ENCODE data around the gene ZRANB3.
"Not testable (repeated sequence)": the region's sequence is repeated elsewhere in the genome, so short reads cannot be mapped to it uniquely, and the experiment has no call there.

ZRANB3 gene

DNA sequence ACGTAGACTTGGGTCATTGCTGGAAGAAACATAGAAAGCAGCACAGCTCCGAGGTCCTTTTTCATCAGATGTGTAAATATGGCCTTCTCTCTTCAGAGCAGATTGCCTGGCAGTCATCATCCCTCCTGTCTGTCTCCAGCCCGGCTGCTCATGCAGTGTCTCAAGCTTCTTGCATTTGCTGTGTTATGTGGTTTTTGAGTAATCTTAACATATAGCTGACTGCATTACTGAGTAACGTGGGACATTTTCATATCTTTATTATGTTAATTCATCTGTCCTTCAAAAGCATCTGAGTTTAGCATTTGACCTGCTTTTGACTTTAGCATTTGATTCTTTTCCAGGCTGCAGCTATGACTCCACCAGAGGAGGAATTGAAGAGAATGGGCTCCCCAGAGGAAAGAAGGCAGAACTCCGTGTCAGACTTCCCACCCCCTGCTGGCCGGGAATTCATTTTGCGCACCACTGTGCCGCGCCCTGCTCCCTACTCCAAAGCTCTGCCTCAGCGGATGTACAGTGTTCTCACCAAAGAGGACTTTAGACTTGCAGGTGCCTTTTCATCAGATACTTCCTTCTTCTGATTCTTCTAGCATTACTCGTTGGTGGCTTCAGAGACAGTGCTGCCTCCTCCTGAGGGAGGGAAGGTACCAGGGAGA is 362.7 kb downstream of the ZRANB3 start:
- DNase-seq, result no peak

DNA sequence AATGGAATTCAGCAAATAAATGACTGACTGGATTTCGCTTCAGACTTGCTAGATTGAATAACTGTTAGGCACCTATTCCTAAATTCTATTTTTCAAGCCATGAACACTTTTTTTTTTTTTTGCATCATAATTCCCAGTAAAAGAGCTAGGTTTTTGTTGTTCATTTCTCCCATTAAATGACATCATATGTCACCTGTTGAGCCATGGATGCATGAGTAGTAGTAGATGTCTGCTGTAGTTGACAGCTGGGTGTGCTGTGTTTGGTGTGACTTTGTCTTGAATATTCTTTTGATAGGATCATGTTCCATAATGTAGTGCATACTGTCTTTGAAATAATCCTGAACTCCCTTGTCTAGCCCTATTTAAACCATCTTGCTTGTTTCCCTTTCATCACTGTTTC is 363.7 kb downstream of the ZRANB3 start:
- no peak for DNase-seq

DNA sequence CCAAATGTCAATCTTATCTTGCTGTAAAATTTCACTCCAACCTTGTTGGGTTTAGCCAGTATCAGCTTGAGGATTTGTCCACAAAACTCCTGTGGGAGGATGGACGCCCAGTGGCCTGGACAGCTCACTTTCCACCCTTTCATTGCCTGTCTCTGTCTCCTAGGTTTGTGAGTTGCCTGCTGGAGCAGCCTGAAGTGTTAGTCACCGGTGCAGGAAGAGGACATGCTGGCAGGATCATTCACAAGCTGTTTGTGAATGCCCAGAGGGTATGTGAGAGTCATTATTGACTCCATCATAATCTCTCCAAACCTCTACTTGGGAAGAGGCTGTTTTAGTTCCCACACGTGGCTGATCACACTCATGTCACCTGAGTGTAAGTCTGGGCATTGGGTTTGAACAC is 366.6 kb downstream of the ZRANB3 start:
- no peak for DNase-seq

DNA sequence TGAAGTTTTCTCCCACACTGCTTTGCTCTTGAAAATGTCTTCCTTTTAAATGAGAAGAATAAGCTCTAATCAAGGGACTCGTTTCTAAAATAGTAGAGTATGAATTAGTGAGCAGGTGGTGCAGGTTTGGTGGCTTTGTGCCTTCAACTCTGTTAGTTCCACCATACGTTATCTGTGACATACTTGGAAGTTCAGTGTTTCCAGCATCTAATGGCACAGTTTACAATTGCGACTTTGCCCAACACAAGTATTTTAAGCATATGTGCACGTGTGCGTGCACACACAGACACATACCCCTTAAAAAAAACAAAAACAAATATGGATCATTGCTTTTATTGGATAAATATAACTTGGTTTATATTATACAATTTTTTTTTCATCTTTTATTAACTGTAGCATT is 367.1 kb downstream of the ZRANB3 start:
- DNase-seq, result no peak

DNA sequence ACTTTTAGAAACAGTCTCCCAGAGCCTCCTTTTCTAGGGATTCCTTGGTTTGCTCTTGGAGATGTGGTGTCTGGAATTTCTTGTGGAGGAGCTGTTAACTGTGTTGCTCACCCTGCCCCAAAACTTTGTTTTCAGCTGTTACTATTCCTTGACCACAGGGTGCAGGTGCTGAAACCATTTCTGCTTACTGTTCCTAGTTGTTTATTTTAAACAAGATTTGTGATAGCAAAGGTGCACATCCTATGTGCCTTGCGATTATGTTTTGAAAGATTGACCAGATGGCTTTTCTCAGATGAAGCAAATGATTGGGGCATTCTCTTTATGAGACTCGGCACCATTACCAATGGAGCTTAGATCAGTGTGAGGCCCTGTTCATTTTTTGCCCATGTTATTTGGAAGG is 367.7 kb downstream of the ZRANB3 start:
- DNase-seq, result no peak

DNA sequence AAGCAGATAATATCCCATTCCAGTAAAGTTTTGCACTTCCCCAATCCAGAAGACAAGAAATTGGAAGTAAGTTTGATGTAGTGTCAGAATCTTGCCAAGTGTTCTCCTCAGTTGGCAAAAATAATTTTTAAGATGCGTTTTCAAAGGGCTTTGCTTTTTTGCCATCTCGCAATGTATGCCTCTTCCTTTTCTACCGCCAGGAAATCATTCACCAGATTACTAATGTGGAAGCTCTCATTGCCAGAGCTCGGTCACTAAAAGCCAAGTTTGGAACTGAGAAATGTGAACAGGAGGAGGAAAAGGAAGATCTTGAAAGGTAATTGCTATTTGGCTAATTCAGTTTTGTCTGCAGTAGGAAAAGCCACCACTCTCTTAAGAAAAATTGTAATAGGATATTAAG is 368.2 kb downstream of the ZRANB3 start:
- no peak for DNase-seq

DNA sequence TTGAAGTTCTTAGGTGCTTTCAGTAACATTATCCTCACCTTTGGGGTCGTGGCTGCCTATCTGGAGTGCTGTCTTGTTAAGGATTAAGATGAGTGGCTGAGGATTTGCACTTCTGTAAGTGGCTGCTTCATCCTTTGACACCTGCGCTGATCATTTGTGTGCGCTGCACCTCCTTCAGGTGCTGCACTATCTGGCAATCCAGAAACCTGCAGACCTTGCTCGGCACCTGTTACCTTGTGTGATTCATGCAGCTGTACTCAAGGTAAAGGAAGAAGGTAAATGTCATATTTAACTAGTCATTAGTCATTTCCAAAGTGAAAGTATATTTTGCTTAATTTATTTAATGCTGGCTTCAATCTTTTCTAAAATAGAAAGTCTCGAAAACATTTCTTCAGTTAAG is 368.6 kb downstream of the ZRANB3 start:
- DNase-seq, result no peak

DNA sequence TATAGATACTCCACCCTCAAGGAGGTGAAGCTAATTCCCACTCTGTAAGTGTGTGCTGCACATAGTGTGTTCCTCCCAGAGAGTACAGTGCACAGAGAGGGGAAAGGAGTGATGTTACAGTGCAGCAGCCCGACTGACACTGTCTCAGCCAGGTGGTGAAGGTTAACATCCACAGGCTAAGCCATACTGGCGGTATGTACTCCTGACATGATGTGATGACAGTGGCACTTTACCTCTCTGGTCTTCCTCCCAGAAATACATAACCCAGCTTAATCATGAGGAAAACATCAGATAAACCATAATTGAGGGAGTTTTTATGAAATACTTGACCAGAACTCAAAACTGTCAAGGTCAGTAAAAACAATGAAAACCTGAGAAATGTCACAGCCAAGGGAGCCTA is 371.8 kb downstream of the ZRANB3 start:
- DNase-seq, result no peak

DNA sequence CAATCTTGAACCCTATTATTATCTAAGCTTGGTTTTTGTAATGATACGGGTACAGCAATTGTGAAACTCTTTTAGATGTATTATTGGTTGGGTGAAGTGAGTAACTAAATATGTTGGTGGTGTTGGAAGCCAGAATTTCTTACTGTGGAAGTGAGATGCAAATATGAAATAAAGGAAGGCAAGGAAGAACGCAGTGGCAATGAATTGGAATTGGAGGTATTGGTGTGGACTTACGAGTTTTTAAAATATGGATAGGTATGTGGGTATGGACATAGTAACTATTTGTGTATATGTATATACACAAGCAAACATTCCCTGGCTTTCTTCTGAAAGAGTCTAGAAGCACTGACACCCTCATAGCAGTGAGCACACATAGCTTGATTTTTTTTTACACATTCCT is 373.2 kb downstream of the ZRANB3 start:
- no peak for DNase-seq

DNA sequence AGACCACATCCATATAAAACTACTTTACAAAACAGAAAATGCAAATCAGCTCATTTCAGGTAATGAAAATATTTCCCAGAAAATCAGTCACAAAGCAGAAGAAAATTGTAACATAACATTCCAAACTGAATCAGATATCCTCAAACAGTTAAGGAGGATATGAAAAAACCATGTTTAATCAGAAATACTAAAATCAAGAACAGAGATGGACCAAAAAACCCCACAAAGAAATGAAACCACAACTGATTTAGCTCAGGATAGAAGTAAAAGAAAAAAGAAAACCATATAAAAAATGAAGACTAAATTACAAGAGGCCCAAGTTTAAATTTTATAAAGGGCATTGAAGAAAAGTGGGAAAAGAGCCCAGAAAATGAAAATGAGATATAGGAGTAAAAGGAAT is 376.1 kb downstream of the ZRANB3 start:
- no peak for DNase-seq

DNA sequence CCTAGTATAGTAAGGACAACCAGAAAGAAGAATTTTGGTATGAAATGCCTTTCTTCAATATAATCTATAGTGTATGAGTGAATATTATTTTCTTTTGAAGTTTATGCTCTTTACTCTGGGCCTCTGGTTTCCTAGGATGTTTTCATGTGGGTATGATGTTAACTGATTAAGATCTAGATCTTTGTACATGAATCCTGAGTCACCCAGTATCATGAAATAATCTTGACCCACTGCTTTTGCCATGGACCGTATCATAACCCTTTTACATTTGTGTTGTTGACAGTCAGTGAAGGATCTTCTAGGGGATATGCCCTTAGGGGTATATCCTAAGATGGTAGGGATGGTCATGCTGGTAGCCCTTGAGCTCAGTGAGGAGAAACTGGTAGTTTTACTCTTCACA is 378.7 kb downstream of the ZRANB3 start:
- no peak for DNase-seq

DNA sequence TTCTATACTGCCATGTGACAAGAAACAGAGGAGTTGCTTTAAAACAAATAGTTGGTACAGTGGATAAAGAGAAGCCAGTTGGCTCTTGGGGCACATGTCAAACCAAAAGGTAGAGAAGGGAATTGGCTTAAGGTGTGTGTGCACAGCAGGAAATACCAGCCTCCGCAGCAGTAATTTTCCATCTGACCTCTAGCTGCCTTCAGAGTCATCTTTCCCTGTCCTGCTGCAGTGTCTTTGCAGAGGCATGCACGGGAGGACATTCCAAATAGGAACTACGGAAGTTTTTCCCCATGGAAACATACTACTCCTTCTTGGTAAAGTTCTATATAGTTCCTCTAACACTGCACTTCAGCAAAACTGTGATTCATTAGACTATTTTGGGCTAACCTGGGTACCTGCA is 379.4 kb downstream of the ZRANB3 start:
- DNase-seq, result no peak

DNA sequence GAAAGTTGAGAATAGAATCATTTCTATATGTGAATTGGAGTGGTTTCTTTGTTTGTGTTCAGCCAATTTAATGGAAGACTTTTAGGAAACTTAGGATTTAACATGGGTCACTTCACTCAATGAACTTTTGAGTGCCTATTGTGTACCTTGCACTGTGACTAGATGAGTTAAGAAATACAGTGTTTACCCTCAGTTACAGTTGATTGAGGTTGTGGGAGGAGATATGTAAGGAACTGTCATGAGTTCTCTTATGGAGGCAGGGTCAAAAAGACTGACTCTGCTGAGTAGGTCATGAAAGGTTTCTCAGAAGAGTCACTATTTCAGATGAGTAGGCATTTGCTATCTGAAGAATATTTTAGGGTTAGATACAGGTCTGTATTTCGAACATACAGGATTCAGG is 380.3 kb downstream of the ZRANB3 start:
- no peak for DNase-seq

DNA sequence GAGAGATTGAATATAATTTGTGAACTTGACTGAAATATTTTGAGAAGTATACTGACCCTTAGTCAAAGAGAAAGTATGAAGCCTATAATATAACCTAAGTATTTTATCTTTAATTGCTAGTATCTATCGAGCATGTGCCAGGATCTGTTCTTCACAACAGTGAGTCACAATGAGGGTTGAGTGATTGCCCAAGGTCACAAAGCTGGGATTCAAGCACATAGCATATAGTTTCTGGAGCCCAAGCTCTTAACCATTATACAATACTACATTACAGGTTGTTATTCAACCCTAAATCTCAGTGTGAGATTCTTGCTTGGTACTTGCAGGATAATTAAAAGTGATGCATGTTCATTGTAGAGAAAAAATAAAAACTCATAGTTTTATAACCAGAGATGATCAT is 381.8 kb downstream of the ZRANB3 start:
- DNase-seq, result no peak

DNA sequence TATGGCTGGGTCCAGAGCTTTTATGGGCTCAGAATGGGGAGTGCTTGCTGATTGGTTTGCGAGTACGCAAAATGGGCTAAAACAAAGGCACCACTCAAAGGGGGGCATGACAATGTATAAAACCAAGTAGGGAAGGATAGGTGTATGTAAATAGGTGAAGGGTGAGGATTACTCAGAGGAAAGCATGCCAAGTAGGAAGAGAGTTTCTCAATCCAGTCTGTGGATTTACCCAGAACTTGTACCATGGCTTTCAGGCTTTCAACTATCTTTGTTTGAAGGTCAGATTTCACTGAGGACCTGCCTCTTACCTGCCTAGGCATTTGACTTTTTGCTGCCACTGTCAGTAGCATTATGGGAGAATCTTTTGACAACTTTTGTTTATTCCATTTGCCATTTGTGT is 386.7 kb downstream of the ZRANB3 start:
- no peak for DNase-seq

DNA sequence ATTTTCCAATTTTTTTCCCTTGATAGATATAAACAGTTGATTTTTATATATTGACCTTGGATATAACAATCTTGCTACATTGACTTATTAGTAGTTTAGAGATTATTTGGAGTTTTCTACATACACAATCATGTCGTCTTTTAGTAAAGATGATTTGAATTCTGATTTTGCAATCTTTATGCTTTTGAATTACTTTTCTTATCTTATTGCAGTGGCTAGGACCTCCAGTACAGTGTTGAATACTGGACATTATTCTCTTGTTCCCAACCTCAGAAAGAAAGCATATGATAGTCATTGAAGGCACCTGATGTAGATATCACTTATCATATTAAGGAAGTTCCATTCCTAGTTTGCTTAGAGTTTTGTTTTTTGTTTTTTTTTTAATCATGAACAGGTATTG is 388.7 kb downstream of the ZRANB3 start:
- no peak for DNase-seq

DNA sequence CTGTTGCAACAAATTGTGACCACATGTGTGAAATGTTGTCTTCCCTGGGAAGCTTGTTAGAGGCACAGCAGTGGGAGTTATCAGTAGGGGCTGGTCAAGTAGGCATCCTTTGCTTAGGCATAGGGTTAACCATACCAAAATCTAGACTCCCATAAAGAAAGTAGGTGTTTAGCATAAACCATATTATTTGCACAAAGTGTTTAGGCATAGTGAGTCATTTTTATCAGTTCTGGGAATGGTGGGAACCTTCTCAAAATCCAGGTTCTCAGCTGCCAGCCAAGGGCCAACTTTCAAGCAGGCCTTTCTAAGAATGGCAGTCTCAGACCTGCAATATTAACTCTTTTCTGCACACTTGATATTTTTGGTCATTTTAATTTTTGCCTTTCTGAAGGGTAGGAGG is 390.4 kb downstream of the ZRANB3 start:
- DNase-seq, result no peak

DNA sequence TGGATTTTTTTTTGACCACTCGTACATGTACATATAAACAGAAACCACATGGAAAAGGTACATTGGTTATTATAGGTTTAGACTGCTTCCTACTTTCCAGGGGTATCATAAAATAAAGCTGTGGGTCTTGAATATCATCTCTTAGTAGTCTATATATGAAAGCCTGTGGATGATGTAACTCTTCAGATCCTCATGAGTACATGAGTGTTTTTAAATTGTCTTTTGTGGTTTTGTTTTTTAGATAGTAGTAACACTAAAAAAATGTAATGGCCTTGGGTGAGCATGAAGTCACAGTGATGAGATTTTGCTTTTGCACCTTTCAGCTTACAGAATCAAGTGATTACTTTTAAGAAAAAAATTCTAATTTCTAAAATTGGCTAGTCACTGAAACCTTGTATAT is 398.7 kb downstream of the ZRANB3 start:
- DNase-seq, result no peak

DNA sequence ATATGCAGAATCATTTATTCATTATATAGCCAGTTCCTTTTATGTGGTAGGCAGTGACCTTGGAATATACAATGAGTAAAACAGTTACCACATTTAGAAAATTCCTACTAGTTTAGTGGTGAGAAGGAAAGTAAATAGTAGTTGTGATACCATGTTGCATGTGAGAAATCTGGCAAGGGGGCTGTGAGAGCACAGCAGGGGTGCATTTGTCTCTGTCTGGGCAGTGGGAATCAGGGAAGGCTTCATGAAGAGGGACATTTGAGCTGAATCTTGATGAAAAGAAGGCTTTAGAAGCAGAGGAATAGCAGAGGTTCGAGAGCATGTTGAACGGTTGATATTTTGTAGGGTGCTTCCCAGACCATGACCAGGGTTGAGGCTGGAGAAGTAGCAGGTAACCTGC is 400.3 kb downstream of the ZRANB3 start:
- no peak for DNase-seq

DNA sequence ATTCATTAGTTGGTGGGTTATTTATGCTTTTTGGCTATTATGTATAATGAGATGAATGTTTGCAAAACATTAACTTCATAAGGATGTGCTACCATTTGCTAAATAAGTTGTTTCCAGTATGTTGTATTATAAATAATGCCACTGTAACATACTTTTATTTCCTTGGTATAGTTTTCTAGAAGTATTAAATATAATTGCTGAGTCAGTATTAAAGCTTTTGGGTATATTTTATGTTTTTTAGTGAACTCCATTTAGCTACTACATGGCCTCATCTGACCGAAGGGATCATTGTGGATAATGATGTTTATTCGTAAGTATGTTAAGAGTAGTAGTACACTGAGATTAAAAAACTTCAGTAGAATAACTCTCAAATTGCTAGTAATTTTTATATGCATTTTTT is 405.1 kb downstream of the ZRANB3 start:
- no peak for DNase-seq

DNA sequence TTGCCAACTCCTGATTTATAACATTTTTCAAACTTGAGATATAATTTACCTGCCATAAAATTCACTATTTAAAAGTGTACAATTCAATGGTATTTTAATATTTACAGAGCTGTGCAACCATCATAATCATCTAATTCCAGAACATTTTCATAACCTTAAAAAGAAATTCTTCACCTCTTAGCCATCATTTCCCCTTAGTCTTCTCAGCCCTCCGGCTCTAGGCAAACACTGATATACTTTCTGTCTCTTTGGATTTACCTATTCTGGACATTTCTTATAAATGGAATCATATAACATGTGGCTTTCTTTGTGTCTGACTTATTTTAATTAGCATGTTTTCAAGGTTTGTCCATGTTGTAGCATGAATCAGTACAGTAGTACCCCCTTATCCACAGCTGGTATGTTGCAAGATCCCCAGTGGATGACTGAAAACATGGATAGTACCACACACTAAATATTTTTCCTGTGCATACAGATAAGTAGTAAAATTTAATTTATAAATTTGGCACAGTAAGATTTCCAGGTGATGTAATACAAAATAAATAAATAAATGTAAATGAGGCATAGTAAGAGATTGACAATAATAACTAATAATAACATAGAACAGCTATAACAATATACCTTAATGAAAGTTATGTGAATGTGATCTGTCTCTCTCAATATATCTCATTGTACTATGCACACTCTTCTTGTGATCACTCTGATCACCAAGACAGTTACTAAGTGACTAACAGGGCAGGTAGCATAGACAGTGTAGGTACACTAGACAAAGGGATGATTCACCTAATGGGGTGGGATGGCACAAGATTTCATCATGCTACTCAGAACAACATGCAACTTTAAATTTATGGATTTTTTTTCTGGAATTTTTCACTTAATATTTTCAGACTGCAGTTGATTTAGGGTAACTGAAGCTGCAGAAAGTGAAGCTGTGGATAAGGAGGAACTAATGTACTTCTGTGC is 405.8 kb downstream of the ZRANB3 start:
- DNase-seq, result no peak

DNA sequence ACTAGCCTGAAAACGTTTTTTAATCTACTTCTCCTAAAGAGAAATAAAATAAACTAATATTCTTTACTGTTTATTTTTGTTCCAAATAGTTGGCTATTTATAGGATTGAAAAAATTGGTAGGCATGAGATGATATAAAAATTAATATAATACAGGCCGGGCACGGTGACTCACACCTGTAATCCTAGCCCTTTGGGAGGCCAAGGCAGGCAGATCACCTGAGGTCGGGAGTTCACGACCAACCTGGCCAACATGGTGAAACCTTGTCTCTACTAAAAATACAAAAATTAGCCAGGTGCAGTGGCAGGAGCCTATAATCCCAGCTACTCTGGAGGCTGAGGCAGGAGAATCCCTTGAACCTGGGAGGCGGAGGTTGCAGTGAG is 409.4 kb downstream of the ZRANB3 start:
- DNase-seq, result not testable (repeated sequence)

DNA sequence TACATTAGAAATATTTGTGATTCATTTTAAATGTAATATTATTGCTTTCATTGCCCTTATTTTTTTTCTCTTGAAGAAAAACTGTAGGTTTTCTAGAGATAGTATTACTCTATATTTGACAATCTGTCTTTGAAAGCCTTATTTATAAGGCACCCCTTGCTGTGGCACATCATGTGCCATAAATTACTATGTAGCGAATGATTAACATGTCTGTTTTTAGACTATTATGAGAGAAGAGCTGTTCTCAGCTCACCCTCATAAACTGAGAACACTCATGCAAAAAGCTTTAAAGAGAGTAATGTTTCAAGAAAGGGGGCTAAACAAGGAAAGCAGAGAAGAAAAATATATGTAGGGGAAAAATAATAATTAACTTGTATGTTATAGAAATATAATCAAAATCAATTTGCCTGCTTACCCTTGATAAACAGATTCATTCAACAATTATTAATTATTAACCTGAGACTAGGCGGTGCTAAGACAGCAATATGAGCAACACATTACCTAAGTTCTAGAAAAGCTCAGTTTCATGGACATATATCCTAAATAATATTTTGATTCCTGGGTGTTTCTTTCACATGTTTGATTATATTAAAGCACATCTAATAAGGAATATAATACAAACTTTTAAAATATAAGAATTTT is 409.9 kb downstream of the ZRANB3 start:
- no peak for DNase-seq

DNA sequence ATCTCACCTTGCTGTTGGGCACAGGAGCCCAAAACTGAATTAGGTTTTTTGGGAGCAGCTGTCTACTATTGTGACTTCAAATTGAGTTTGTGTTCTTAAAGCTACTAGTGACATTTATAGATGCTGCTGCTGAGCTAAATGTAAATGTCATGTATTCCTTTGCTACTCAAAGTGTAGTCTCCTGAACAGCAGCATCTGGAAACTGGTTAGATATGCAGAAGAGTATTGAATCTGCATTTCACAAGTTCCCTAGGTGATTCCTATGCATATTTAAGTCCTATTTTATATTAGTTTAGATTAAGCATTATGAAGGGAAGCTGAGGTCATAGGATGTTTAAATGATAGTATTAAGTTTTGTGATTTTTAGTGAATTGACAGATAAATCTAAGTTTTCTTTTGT is 411.4 kb downstream of the ZRANB3 start:
- DNase-seq, result no peak
